Stimulated activated CD8-positive, alpha-beta memory T cell treated with anti-CD3 and anti-CD28 coated beads, Interleukin-15, amount 100 ng/mL, for 24 hours (primary cell): Measurements from ENCODE around the gene FAM98B.

ENCODE experiments used
- DNase-seq: peaks from one replicate; pipeline ENCODE4 v3.0.0-alpha.2; 2020; ENCODE audit warnings: low read depth

Gene FAM98B

GRCh38 chr15:38461066-38461833 is 7.3 kb downstream of the FAM98B start:
- no peak for DNase-seq

DNA sequence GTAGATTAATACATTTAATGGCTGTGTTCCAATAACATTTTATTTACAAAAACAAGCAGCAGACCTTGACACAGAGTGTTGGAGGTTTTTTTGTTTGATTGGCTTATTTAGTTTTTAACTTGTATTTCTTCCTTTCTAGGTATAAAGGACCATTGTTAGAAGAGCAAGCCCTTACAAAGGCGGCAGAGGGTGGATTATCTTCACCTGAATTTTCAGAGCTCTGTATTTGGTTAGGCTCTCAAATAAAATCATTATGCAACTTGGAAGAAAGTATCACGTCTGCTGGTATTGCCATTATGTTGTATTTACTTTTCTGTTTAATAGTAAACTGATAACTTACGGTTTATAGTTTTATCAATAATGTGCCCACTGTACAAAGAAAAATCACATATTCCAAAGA is 10.0 kb downstream of the FAM98B start:
- DNase-seq = no peak

- DNase-seq = no peak
Observed at GRCh38 chr15:38464675-38465074, 10.7 kb downstream of the FAM98B start.

DNA sequence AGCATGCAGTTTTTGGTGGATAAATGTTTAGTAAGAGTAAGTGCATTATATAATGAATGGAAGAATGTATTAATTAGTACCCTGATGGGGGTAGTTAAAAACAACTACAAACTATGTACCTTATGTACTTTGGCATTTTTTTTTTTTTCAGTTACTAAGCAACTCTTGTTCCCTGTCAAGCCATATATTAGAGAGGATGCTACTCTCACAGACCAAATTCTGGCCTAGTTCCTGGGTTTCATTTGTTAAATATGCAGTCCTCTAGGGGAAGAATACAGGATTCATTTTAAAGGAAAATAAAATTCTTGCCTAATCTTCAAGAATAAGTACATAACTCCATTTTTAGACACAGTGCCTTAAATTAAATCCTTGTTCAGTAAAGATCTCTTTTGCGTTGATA is 16.9 kb downstream of the FAM98B start:
- DNase-seq = no peak

GRCh38 chr15:38471974-38472373 is 18.0 kb downstream of the FAM98B start:
- DNase-seq = no peak

DNA sequence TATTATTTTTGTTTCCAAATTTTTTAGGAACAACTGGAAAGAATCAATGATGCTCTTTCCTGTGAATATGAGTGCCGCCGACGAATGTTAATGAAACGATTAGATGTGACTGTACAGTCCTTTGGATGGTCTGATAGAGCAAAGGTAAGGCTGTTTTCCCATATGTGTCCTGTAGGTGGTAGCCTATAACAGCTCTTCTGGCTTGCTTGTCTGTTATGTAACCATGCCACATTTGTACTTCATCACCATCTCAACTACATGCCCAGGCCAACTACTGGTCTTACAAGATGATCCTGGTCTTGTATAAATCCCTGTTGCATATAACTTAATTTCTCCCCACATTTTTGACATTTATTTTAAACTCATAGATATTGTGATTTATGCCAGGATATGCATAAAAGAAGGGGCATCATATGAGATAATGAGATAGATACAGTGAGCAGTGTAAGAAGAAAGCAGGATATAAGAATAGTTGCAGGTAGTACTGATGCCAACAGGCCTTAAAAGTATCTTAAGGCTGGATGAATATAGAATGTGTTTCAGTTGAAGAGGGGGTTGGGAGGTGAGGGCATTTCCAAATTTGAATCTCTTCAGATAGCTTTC is 20.3 kb downstream of the FAM98B start:
- no peak for DNase-seq

DNA sequence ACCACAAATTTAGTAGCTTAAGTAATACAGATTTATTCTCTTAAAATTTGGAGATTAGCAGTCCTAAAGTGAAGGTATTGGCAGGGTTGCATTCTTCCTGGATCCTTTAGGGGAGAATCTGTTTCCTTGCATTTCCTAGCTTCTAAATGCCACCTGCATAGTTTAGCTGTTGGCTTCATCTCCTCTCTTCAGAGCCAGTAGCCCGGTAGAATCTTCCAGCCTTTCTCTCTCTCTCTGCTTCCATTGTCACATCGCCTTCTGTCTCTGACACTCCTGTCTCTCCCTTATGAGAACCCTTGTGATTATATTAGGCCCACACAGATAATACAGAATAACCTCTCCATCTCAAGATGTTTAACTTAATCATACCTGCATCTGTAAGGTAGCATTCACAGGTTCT is 21.4 kb downstream of the FAM98B start:
- no peak for DNase-seq

- no peak for DNase-seq
Observed at GRCh38 chr15:38476120-38476519, 22.2 kb downstream of the FAM98B start.

GRCh38 chr15:38477637-38478036 is 23.7 kb downstream of the FAM98B start:
- DNase-seq = no peak

GRCh38 chr15:38479266-38479665 is 25.3 kb downstream of the FAM98B start:
- no peak for DNase-seq

DNA sequence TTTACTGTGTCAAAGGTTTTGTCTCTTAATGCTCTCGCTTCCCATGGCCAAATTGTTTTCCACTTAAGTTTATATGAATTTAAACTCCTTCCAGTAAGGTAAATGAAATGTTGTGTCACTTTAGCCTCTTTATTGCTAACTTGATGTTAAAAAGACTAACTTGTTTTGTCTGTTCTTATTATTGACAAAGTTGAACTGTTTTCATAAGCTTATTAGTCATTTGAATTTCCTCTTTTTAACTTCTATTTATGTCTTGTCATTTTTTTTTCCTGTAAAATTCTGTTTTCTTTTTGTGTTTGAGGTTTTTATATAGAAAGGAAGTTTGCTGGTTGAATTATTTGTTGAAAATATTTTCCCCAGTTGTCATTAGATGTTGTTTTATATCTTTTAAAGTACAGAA is 25.8 kb downstream of the FAM98B start:
- DNase-seq = no peak

DNA sequence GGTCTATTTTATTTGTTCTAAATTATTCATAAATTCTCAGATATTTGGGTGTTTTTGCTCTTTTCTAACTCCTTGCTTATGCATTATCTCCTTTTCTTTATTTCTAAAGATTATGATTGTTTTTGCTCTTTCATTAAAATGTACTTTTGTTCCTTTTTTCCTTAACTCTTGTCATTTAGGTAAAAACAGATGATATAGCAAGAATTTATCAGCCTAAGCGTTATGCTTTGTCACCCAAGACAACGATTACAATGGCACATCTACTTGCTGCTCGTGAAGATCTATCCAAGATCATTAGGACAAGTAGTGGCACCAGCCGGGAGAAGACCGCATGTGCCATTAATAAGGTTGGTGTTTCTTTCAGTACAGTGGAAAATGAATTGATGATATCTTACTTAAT is 27.2 kb downstream of the FAM98B start:
- DNase-seq = no peak

DNA sequence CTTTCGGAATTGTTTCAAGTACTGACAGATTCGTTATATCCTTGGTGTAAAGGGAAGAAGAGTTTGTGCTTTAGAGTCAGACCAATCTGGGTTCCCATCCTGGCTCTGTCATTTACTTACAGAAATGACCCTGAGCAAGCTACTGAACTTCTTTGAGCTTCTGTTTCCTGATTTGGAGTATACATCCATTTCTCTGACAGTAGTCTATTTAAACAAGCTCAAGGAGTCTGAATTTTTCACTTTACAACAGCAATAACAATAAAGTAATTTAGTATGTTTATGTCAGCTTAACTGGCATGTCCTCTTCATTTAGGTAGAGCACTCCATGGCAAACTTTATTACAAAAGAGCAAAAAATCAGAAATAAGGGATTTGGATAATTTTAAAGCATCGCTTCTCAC is 27.8 kb downstream of the FAM98B start:
- DNase-seq = no peak

DNA sequence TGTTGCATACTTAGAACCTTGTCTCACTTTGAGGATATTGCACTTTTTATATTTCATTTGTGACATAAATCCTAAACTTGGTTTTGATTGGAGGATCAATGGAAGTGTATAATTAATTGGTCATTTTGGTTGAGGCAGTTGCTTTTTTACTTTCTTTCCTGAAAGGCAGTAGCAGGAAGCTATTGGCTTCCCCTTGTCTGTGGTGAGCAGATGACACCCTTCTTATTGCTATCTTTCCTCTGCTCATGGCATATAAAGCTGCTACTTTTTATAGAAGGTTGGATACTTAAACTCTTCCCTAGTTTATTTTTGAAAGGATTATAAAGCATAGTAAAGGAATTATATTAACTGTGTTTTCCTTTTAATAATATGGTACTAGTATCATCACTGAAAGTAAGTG is 28.6 kb downstream of the FAM98B start:
- no peak for DNase-seq

DNA sequence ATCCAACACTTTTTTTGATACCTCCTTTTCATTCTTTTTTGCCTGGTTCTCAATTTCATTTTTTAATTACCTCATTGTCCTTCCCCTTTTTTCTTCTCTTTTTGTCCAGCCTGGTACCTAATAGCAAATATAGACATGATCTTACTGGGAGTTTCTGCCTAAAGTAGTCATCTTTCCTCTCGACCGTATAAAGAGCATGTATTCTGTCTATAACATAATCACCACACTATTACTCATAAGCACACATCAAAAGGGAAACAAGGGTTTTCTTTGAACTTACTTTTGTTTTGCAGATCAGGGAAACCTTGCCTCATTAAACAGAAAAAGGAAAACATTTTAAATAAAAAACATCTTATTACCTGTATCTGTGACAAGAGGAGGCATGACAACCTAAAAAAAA is 33.0 kb downstream of the FAM98B start:
- DNase-seq = no peak

DNA sequence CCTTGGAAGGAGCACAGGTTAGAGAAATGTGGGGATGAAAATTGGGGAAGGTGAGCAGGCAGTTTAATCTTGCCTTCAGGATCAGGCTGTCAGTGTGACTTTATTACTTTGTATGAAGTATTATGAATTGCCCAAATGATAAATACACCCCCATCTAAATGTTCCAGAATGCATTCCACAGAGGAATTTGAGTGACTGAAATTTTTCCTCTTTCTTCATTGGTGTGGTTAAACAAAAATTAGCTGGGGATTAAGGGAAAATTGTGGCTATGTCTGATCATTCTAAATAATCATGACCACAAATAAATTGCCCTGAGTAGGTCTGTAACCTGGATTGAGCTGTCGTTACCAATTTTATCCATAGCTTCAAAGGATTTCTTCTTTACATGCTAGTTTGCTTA is 33.5 kb downstream of the FAM98B start:
- no peak for DNase-seq

DNA sequence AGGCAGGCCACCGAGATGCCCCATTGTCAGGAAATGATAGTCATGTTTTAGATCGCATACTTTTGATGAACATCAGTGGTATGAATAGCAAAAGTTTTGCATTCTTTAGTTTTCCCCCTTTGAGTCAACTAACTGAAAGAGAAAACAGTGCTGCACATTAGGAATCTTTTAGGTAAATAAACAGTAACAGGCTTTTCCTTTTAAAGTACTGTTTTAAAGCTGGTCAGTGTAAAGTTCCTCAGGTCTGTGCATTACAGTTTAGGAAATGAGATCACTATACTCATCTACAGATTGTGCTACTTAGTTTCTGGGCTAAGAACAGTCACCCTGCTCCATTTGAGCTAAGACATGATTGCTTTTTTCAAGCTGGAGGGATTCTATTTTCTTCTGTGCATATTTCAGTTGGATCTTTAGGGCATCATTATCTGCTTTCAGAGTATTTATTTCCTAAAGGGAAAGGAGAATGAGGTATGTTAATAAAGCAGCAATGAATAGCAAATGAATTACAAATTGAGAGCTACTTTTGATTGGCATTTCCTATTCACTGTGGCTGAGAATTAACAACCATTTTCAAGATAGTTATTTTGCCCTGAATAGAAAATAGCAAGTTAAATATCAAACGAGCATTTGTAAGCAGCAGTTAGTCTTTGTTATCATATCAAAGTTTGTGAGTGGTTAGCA is 36.5 kb downstream of the FAM98B start:
- DNase-seq = no peak

GRCh38 chr15:38496151-38496550 is 42.2 kb downstream of the FAM98B start:
- DNase-seq = no peak

- DNase-seq = no peak
Observed at GRCh38 chr15:38499651-38500050, 45.7 kb downstream of the FAM98B start.

GRCh38 chr15:38503496-38503895 is 49.6 kb downstream of the FAM98B start:
- no peak for DNase-seq

DNA sequence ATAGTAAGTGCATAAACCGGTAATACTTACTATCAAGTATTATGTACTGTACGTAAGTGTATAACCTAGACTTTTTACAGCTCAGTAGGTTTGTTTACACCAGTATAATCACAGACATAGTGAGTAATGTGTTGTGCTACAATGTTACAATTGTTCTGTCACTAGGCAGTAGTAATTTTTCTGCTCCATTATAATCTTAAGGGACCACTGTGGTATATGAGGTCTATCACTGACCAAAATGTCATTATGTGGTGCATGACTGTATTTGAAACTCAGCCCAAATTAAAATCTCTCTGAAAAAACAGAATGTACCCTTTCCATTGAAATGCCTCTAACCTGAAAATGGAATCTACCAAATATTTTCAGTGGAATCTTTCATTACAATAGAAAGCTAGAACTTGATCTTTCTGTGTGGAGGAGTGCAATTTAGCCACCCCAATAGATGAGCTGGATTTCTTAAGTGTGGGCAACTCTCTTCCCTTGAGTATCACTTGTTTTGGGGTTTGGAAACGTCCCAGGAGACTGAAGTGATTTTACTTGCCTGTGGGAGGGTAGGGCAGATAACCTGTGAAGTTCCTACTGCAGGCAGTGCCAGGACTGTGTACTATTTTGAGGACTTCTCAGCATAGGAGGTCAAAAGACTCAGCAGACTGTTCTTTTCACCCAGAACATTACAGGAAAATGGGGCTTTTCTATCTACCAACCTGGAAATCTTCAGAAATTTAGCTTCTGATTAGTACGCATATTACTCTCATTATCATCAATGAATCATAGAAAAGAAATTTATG is 50.9 kb downstream of the FAM98B start:
- no peak for DNase-seq

DNA sequence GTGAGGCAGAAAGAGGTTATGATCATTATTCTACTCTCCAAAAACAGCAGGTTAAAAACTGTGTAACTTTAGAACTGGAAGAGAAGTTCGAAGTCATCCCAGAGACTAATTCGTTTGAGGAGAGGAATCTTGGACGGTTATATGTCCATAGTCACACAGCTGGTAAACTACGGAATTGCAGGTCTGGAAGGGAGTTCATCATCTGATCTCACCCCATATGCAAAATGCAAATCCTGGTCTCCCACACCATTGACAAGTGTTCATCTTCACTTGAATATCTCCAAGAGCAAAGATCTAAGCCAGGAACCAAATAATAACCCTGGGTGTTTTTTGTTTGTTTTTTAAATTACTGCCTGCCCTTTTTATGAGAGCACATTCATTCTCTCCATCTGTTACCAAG is 53.1 kb downstream of the FAM98B start:
- DNase-seq = no peak

- no peak for DNase-seq
Observed at GRCh38 chr15:38507570-38507969, 53.6 kb downstream of the FAM98B start.
